Spinal cord (tissue), 10 donors: ENCODE measurements around the gene TMIE. TPM values are rescaled to one million over a fixed set of nuclear protein-coding genes. Genes with fewer than 3 reads are reported as not detected.
A peak's percentile ranks its signal among the peaks of the same experiment; 100 is the strongest.
"Not testable (repeated sequence)": the region's sequence is repeated elsewhere in the genome, so short reads cannot be mapped to it uniquely, and the experiment has no call there.

ENCODE experiments used
- DNase-seq, 6 donors: peaks; one replicate each; pipeline versions ENCODE4 v3.0.0 to v3.0.0-alpha.2; 2013 to 2015; ENCODE audit warnings: low spot score in 6 of 6, low read depth in 4 of 6
- H3K27ac ChIP-seq: one replicate; pipeline ENCODE4 v1.5.1; 2013; ENCODE audit warnings: low read depth, low read length, control low read depth
- H3K27me3 ChIP-seq: one replicate; pipeline ENCODE4 v1.6.1; 2013; ENCODE audit warnings: low read length; ENCODE audit not compliant: control insufficient read depth, insufficient read depth
- H3K36me3 ChIP-seq: one replicate; pipeline ENCODE4 v1.6.1; 2013; ENCODE audit warnings: low read length; ENCODE audit not compliant: control insufficient read depth, insufficient read depth
- H3K4me1 ChIP-seq: one replicate; pipeline ENCODE4 v1.6.1; 2013; ENCODE audit warnings: low read length; ENCODE audit not compliant: control insufficient read depth, insufficient read depth
- H3K4me3 ChIP-seq: one replicate; pipeline ENCODE4 v1.5.1; 2013; ENCODE audit warnings: low read depth, low read length, control low read depth
- H3K9me3 ChIP-seq: one replicate; pipeline ENCODE4 v1.6.1; 2013; ENCODE audit warnings: low read length; ENCODE audit not compliant: control insufficient read depth, insufficient read depth
- WGBS: methylation state at CpG from one replicate; pipeline ENCODE4 v1.1.5; 2013; ENCODE audit warnings: missing lambda C conversion rate; ENCODE audit not compliant: insufficient coverage; 5-methylcytosine and 5-hydroxymethylcytosine counted together
- polyA plus RNA-seq, 2 donors: library from polyadenylated mRNA; unstranded; fragments of 120-200 nt; gene quantifications; one replicate each; pipeline ENCODE4 v1.2.1, GENCODE V29; 2013; ENCODE audit not compliant: insufficient read length in 2 of 2
- total RNA-seq, 2 donors: library from RNA; depleted of rRNA in 1 of 2; stranded (reverse); fragments of 120-200 nt in 1 of 2; fragments of >200 nt in 1 of 2; gene quantifications; one replicate each; pipeline versions ENCODE4 v1.2.3 to v1.2.4, GENCODE V29; 2013 to 2014
- donor health status: healthy.

The TMIE gene
- total and polyA plus RNA-seq, 4 donors, result 1.5 to 6.8 (median 4.0) TPM

GRCh38 chr3:46695962-46696894 is 5.0 kb upstream of the TMIE start:
- 88% methylated on average over 4 of the region's 4 CpGs for WGBS
- Histone ChIP-seq H3K27ac (no peak overlapping the region), H3K4me1 (peaks cover 57% of the 10 kb centered on the region), H3K4me3 (no peak overlapping the region), H3K36me3 (no peaks in the 10 kb centered on the region), H3K27me3 (peaks cover 22% of the 10 kb centered on the region), H3K9me3 (no peaks in the 10 kb centered on the region)
- no peak for DNase-seq

GRCh38 chr3:46699676-46700523 is 1.3 kb upstream of the TMIE start:
- Histone ChIP-seq H3K9me3 (no peaks in the 10 kb centered on the region), H3K4me3 (no peak overlapping the region), H3K4me1 (peaks cover 49% of the 10 kb centered on the region), H3K36me3 (no peaks in the 10 kb centered on the region), H3K27me3 (no peaks in the 10 kb centered on the region), H3K27ac (no peak overlapping the region)
- 86% methylated on average over 8 of the region's 8 CpGs for WGBS
- no peak for DNase-seq

DNA sequence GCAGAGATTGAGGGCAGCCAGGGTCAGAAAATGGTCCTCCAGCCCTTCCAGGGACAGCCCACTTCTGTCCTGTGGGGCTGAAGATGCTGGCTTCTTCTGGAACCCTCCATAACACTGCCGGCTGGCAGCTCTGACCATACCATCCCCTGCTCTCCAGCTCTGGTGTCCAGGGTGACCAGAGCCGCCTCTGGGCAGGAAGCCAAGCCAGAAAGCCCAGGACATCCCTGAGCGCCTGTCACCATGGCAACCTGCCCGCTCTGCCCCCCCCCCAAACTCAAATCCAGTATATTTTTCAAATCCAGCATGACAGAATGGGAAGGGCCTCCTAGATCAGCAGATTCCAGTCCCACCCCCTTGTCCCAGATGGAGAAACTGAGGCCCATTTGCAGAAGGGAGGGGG is 420 bp upstream of the TMIE start:
- Histone ChIP-seq H3K36me3 (no peaks in the 10 kb centered on the region), H3K9me3 (no peaks in the 10 kb centered on the region), H3K4me3 (peak overlapping the region; percentile 24), H3K27me3 (no peaks in the 10 kb centered on the region), H3K4me1 (peaks cover 45% of the 10 kb centered on the region), H3K27ac (no peak overlapping the region)
- 10% methylated on average over 4 of the region's 4 CpGs for WGBS
- peak in 5 of 6 donors; percentile 63 to 94 (median 73) for DNase-seq

DNA sequence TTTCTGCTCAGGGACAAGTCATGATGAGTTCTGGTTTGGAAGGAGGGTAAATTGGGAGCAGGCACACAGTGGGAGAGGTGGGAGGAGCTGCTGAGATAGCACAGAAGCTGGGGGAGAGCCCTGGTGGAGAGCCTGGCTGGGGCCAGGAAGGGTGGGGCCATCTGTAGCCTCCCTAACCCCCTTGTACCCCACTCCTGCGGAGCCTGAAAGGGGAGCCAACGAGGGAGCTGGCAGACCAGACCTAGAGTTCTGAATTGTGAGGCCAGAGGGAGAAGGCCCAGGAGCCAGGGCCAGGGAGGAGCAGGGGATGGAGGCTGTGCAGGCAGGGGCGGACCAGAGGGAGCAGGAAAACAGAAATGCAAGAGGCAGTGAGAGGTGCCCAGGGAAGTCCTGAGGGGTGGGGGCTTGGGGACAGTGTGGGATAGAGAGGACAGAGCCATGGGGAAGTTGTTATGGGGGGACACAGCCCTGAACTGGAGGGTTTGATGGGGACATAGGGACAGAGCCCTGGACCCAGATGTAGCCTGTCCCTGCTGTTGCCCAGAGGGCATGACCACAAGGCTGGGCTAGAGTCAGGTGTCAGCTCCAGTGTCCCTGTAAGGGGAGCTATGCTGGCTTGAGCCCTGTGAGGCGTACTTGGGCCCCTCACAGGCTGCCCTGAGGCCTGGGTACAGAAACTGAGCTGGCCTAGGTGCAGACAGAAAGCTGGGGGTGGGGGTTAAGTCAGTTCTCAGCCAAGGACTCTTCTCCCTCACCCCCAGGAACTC is 1.2 kb downstream of the TMIE start:
- no peaks in the 10 kb centered on the region for H3K9me3 ChIP-seq
- peak in 1 of 6 donors; percentile 12 for DNase-seq
- no peaks in the 10 kb centered on the region for H3K27me3 ChIP-seq
- peaks cover 37% of the 10 kb centered on the region for H3K4me1 ChIP-seq
- peaks cover 11% of the 10 kb centered on the region for H3K36me3 ChIP-seq
- no peak overlapping the region for H3K4me3 ChIP-seq
- H3K27ac ChIP-seq, result no peak overlapping the region
- 67% methylated on average over 3 of the region's 4 CpGs for WGBS

DNA sequence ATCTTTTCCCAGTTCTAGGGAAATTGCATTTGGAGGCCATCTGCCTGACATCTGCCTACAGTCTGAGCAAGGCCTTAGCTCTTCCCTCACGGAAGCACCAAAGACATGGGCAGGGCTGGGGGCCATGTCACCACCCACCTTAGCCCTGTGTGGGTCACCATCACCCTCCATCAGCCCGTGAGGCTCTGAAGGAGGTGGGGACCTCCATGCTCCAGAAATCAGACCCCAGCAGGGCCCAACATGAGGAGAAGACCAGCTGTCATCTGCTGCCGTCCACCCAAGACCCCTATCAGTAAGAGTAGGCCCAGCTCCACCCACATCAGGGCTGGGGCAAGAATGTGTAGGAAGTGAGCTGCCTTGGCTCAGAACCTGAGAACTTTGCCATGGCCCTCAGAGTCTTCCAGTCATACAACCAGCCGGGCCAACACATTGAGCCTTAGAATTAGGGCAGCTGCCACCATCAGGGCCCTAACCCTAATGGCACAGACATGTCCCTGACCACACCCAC is 1.9 kb downstream of the TMIE start:
- 93% methylated on average over 4 of the region's 4 CpGs for WGBS
- Histone ChIP-seq H3K4me3 (no peak overlapping the region), H3K27ac (no peak overlapping the region), H3K9me3 (no peaks in the 10 kb centered on the region), H3K36me3 (peaks cover 14% of the 10 kb centered on the region), H3K27me3 (no peaks in the 10 kb centered on the region), H3K4me1 (peaks cover 37% of the 10 kb centered on the region)
- DNase-seq, result no peak

DNA sequence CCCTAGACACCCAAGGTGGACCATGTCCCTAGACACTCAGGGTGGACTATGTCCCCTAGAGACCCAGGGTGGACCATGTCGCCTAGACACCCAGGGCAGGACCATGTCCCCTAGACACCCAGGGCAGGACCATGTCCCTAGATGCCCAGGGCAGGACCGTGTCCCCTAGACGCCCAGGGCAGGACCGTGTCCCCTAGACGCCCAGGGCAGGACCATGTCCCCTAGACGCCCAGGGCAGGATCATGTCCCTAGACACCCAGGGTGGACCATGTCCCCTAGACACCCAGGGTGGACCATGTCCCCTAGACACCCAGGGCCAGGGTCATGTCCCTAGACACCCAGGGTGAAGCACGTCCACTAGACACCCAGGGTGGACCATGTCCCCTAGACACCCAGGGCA is 3.2 kb downstream of the TMIE start:
- not testable (repeated sequence) for H3K27ac ChIP-seq, H3K4me3 ChIP-seq, H3K27me3 ChIP-seq, DNase-seq, H3K9me3 ChIP-seq
- H3K36me3 ChIP-seq, result peaks cover 20% of the 10 kb centered on the region
- H3K4me1 ChIP-seq, result peaks cover 37% of the 10 kb centered on the region
- WGBS, result 41% methylated on average over 6 of the region's 7 CpGs

GRCh38 chr3:46705022-46705530 is 3.9 kb downstream of the TMIE start:
- no peak overlapping the region for H3K4me3 ChIP-seq
- no peak overlapping the region for H3K27ac ChIP-seq
- DNase-seq, result peak in 5 of 6 donors; percentile 31 to 91 (median 57)
- 0% methylated on average over 2 of the region's 4 CpGs for WGBS
- peaks cover 32% of the 10 kb centered on the region for H3K4me1 ChIP-seq
- no peaks in the 10 kb centered on the region for H3K27me3 ChIP-seq
- H3K9me3 ChIP-seq, result no peaks in the 10 kb centered on the region
- H3K36me3 ChIP-seq, result peaks cover 27% of the 10 kb centered on the region

- Histone ChIP-seq H3K36me3 (peaks cover 32% of the 10 kb centered on the region), H3K27ac (no peak overlapping the region), H3K9me3 (no peaks in the 10 kb centered on the region), H3K27me3 (no peaks in the 10 kb centered on the region), H3K4me3 (no peak overlapping the region), H3K4me1 (peaks cover 28% of the 10 kb centered on the region)
- no peak for DNase-seq
- WGBS, result 81% methylated on average over 17 of the region's 19 CpGs
These were observed 4.8 kb downstream of the TMIE start for GRCh38 chr3:46705751-46706552.
